Esophagus squamous epithelium (tissue), 4 donors: ENCODE measurements around the gene ARV1.
"Not testable (repeated sequence)": the region's sequence is repeated elsewhere in the genome, so short reads cannot be mapped to it uniquely, and the experiment has no call there.

Source experiments
- CTCF ChIP-seq, 6 experiments: fragments of 450-650 bp in 4 of 6; fragments of 200-600 bp in 2 of 6; sonication (generic) in 2 of 6; IDR thresholded peaks; one replicate each; pipeline ENCODE4 v1.5.1; 2016 to 2019; ENCODE audit warnings: antibody characterized with exemption in 6 of 6, mild to moderate bottlenecking in 4 of 6, moderate library complexity in 4 of 6
- POLR2A ChIP-seq, 4 donors: fragments of 450-650 bp; IDR thresholded peaks; one replicate each; pipeline ENCODE4 v1.6.1; 2017; ENCODE audit warnings: antibody characterized with exemption in 4 of 4, mild to moderate bottlenecking in 4 of 4, moderate library complexity in 3 of 4

- not testable (repeated sequence) for TF ChIP-seq CTCF, POLR2A (IDR thresholded peaks at IDR 0.05)
Observed at GRCh38 chr1:231022543-231022942, 43.6 kb downstream of the ARV1 start.
